Inferior parietal cortex (tissue), 1 donor: Measurements from ENCODE around the gene SMCO2.

Experiments used
- DNase-seq: peaks from one replicate; pipeline ENCODE4 v3.0.0-alpha.2; 2016; ENCODE audit errors: extremely low spot score

The SMCO2 gene

DNA sequence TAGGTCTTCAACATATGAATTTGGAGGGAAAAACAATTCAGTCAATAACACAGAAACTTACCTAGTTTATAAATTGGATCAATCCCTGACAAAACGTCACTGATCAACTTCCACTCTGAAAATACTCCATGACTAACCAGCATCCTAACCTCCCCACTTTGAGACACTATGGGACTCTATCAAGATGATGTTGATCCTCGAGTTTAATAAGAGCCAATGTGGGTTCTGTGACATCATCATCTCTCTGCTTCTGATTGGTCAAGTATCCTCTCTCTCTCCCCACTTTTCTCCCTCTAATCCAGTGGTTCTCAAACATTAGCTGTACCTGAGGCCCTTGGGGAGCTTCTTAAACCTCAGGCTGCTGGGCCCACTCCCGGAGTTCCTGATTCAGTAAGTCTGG lies at the start of gene SMCO2:
TSS of gene SMCO2 (plus strand) at position 301 of the 400 bp plus-strand sequence. CDS start 23,896 bp downstream, outside the sequence.
- DNase-seq, result no peak

DNA sequence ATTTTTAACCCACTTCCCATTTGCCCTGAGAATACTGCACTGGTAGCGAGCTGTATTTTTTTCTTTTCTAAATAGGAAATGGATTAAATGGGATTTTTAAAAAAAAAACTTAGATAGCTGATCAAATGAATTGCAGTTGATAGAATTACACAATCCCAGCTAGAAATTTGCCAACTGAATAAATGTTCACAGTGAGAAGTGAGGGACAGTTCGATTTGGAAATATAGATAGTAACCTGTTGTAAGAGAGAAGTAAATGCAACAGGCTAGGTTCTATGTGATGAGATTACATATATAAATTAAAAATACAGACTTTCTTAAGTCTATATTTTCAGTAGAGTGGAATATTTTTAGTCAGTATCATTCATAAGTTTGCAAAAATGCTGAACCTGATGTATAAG lies 48.1 kb upstream of the SMCO2 start:
- no peak for DNase-seq

- DNase-seq, result no peak
Measured at GRCh38 chr12:27399074-27399473, 47.5 kb upstream of the SMCO2 start.

- DNase-seq, result no peak
Measured at GRCh38 chr12:27400856-27401354, 45.6 kb upstream of the SMCO2 start.

DNA sequence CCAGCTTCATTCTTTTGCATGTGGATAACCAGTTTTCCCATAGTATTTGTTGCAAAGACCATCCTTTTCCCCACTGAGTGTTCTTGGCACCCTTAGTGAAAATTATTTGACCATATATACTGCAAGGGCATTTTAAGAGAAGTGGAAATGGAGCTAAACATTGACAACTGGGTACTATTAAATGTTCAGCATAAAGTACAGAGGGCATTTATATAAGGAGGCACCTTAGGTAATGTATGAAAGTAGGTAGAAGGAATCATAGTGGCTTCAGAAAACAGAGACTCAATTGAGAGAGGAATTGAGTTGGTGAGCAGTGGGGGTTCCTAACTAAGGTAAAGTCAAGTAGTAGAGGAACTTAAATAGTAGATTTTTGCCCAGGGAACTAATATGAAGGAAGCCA lies 34.5 kb upstream of the SMCO2 start:
- DNase-seq, result no peak

DNA sequence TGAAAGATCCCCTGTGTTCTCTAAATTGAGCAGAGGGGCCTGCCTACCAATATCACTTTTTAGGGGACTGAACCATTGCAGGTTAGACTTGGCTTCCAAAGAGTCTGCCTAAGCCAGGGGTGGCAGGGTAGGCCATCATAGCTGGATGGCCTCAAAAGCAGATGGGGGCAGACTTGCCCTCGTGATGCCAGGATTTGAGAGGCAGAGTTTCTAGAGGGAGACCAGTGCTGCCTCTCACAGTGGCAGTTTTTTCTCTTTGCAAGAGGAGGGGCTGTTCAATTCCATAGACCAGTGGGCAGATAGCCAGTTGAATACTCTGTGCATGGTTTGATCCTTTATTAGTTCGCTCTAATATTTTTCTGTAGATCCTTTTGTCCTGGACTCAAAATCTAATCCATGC lies 23.8 kb upstream of the SMCO2 start:
- no peak for DNase-seq

- DNase-seq, result peak; percentile 65
Measured at GRCh38 chr12:27424631-27425230, 21.8 kb upstream of the SMCO2 start.

DNA sequence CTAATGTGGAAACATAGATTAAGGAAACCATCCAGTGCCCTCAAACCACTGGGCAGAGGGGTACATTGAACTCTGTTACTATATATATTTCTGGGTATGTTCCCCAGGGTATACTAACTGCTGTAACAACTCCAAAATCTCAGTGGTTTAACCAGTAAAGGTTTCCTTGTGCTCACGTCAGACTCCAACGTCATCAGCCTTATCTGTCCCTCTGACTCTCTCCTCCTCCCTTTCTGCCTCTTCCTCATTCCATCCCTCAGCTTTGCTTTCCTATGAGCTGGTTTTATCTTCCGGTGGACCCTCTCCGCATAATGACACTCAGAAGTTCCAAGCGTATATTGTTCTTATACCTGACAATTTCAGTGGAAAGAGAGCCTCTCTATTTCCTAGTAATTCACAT lies 21.2 kb upstream of the SMCO2 start:
- DNase-seq, result no peak

- no peak for DNase-seq
Measured at GRCh38 chr12:27426743-27427487, 19.6 kb upstream of the SMCO2 start.

DNA sequence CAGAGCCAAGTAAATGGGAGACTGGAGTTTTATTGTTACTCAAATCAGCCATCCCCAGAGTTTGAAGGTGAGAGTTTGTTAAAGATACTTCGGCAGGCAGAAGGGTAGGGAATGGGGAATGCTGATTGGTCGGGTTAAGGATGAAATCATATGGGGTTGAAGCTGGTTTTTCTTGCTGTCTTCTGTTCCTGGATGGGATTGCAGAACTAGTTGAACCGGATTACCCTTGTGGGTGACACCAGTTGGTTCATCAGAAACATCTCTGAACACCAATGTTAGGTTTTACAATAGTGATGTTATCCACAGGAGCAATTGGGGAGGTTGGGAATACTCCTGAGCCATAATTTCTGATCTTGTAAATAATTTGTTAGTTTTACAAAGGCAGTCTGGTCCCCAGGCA lies 18.7 kb upstream of the SMCO2 start:
- DNase-seq, result no peak

DNA sequence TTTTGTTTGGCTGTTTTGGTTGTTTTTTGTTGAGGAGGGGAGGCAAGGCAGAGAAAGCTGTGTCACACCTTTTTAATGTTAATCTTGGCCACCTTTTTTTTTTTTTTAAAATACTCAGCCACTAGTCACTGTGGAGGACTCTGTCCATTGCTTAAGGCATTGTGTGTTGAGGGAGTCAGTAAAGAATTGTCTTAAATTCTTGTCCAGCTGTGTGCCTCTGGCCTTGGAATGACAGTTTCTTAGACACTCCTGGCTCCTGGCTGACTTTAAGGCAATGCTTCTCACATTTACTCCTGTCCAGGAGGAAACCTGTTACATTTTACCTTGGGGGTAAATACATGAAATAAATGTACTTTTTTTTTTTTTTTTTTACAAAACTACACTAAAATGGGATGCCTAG lies 18.1 kb upstream of the SMCO2 start:
- DNase-seq, result no peak

- DNase-seq, result no peak
Measured at GRCh38 chr12:27429606-27430005, 16.9 kb upstream of the SMCO2 start.

GRCh38 chr12:27431185-27431584 lies 15.4 kb upstream of the SMCO2 start:
- DNase-seq, result no peak

DNA sequence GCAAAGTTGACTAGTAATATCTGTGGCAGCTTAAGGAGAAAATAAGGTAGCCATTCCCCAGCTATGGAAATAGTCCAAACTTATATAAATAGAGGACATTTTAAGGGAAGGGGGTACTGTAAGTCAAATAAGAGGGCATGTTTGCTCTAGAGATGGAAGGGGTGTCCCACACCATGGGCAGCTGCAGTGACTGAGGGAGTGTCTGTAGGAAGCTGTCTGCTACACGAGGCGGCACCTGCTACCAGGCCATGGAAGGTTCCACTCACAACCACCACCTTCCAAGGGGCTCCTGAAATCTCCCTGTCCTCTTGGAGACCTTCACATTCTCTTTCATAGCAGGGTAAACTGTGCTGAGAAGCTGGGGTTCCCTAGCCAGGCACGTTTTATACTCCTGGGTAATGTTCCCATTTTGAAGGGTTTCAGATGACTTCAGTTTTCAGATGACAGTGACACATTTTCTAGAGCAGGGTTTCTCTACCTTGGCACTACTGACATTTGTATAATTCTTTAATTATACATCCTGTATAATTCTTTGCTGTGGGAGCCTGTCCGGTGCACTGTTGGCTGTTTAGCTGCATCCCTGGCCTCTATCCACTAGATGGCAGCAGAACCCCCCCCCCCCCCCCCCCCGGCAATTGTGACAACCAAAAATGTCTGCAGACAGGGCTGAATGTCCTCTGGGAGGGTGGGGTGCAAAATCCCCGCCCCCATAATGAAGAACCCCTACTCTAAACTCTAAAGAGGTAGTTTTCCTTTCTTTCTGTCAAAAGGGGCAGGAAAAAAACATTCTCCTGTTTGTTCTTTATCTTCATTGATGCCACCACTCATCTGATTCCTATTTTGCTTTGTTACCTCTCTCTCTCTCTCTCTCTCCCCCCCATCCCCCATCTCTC lies 11.6 kb upstream of the SMCO2 start:
- DNase-seq, result peak; percentile 24

GRCh38 chr12:27436029-27436428 lies 10.5 kb upstream of the SMCO2 start:
- DNase-seq, result no peak

GRCh38 chr12:27436768-27437167 lies 9.8 kb upstream of the SMCO2 start:
- no peak for DNase-seq

- no peak for DNase-seq
Measured at GRCh38 chr12:27437839-27438238, 8.7 kb upstream of the SMCO2 start.

DNA sequence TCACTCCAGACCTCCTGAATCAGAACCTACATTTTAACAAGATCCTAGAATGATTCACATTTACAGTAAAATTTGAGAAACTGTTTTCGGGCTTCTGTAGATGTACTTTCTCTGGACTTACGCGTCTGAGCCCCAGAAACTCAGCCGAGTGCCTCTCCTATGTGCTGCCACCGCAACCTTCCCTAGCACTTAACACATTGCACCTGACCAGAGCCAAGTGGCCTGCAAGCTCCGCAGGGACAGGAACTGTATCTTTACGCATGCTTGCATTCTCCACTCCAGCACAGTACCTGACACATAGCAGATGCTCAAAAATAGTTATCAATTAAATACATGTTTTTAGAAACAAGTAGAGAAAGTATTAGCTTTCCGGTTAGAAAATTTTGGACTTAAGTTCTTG lies 1.2 kb downstream of the SMCO2 start:
- DNase-seq, result no peak

DNA sequence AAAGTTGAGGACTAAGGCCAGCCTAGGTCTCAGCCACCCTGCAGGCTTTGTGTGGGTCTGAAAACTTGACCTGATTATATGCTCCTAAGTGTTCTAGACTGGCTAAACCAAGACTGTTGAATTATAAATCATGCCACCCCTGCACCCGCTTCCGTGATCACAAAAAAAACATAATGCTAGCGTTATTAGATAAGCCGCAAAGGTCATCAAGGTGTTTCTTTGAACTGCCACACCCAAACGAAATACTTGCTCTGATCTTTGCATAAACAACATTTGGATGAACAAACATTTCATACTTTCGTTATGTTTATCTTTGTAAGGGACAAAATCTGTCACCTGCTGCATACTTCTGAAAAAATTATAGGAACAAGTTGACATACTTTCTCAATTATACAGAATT lies 2.5 kb downstream of the SMCO2 start:
- no peak for DNase-seq

- DNase-seq, result no peak
Measured at GRCh38 chr12:27449893-27450534, 3.5 kb downstream of the SMCO2 start.

- no peak for DNase-seq
Measured at GRCh38 chr12:27451036-27451825, 4.7 kb downstream of the SMCO2 start.
